Measurements from ENCODE around the gene WIPF3.
"Not testable (repeated sequence)": the region's sequence is repeated elsewhere in the genome, so short reads cannot be mapped to it uniquely, and the experiment has no call there.

Gene WIPF3

DNA sequence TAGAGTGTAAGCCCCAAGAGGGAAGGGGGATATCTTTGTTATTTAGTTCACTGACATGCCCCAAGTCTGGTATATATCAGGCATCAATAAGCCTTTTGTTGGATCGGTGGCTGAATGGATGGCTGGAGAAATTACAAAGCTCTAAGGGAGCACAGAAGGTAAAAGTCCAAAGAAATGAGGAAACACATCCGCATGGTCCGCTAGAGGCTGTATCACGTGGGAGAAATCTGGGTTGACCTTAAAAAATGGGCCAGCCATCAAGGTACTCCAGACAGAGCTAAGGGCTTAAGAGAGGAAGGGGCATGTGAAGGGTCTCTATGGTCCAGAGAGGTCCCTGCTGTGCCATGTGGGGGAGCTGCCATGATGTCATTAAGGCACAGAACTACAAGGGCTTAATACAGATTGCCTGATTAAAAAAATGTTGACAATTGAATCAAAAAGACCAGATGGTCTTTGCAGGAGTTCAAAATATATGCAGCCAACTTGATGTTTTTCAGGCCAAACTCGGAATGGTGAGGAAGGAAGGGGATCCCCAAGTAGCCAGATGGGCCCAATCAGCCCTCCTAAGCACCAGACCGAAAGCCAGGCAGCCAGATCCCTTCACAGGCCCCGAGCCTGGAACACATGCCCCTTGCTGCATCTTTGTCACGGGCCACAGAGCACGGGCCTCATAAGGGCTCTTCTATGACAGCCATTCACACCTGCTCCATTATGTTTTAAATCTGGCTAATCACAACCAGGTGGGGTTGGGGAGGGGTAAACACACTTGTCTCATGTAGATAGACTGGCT lies 151.4 kb downstream of the WIPF3 start:
- DNase-seq, result no peak

DNA sequence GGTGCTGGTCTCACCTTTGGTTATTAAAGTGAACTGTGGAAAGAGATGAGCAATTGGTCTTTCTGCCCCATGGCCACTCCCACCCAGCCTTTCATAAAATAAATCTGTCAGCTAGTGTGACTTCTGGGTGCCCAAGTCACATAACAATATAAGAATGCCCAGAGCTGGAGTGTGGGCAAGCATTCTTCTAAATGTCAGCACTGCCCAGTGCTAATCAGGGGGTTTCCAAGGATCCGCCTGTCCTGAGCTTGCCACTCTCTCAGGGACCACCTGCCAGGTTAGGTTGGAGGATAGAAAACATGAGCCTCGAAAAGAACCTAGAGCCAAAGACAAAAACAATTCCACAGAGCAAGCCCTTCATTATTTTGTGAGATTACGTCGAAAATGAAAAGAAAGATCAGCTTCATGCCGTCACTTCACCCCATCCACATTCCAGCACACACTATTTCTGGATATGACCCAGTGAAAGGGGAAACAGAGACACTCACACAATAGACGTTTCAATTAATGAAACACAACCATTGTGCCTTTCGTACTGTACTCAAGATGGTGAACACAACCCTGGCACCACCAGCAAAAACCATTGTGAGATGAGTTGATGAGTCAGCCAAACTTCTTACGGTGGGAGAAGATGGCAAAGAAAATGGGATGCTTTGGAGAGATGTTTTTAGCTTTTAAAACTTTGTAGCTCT lies 152.5 kb downstream of the WIPF3 start:
- DNase-seq, result no peak

DNA sequence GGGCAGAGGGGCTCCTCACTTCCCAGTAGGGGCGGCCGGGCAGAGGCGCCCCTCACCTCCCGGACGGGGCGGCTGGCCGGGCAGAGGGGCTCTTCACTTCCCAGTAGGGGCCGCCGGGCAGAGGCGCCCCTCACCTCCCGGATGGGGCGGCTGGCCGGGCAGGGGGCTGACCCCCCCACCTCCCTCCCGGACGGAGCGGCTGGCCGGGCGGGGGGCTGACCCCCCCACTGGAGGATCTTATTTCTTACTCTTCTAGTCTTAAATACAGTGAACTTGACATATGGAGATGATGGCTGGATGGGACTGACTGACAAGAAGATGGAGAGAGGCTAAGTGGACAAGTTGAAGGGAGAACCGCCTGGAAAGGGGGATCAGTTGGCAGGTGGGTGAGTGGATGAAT lies 155.3 kb downstream of the WIPF3 start:
- not testable (repeated sequence) for DNase-seq

GRCh38 chr7:29962035-29962434 lies 155.7 kb downstream of the WIPF3 start:
- DNase-seq, result no peak

DNA sequence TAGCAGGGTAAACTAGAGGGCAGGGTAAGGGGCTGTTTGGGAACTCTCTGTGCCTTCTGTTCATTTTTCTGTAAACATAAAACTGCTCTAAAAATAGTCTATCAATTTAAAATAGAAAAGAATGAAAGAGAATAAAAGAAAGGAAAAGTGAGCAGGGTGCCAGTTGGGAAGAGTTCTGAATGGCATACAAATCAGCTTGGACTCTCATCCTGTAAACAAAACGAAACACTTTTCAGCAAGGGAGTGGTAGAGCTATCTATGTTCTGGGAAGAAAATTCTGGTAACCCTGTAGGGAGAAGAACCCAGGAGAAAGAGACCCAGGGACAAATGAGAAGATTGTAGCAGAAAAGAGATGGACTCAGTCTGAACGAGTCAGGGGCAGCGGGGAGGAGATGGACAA lies 158.7 kb downstream of the WIPF3 start:
- DNase-seq, result no peak

Data from amniotic stem cell (primary cell).